Mesenchymal stem cell (in vitro differentiated cells and primary cell): ENCODE data around the gene DNAH11.

Experiments used
- DNase-seq: peaks from one replicate; pipeline ENCODE4 v3.0.0-alpha.2; 2013
- H2AFZ ChIP-seq: one replicate; pipeline ENCODE4 v1.6.1; 2013; ENCODE audit warnings: low read depth, mild to moderate bottlenecking, control low read depth, inconsistent platforms, low read length, moderate library complexity
- H2AK5ac ChIP-seq: 2 replicates; pipeline ENCODE4 v1.6.1; 2013; ENCODE audit warnings: low read length, moderate library complexity, mild to moderate bottlenecking, inconsistent platforms; ENCODE audit not compliant: severe bottlenecking
- H2BK120ac ChIP-seq: one replicate; pipeline ENCODE4 v1.6.1; 2013; ENCODE audit warnings: low read depth, mild to moderate bottlenecking, inconsistent platforms, low read length, moderate library complexity
- H2BK12ac ChIP-seq, 2 experiments: one replicate each; pipeline ENCODE4 v1.6.1; 2013; ENCODE audit warnings: inconsistent platforms in 2 of 2, low read length in 2 of 2, mild to moderate bottlenecking in 2 of 2, moderate library complexity in 2 of 2, control low read depth in 1 of 2
- H2BK15ac ChIP-seq: one replicate; pipeline ENCODE4 v1.6.1; 2013; ENCODE audit warnings: mild to moderate bottlenecking, low read depth, inconsistent platforms; ENCODE audit not compliant: poor library complexity, severe bottlenecking
- H2BK5ac ChIP-seq: 2 replicates; pipeline ENCODE4 v1.6.1; 2013; ENCODE audit warnings: low read depth, mild to moderate bottlenecking, low read length, control low read depth, inconsistent platforms; ENCODE audit not compliant: poor library complexity, severe bottlenecking
- H3K14ac ChIP-seq, 2 experiments: one replicate each; pipeline ENCODE4 v1.6.1; 2013; ENCODE audit warnings: inconsistent platforms in 2 of 2, low read length in 2 of 2, control low read depth in 1 of 2, mild to moderate bottlenecking in 1 of 2, moderate library complexity in 1 of 2
- H3K18ac ChIP-seq, 2 experiments: one replicate each; pipeline ENCODE4 v1.6.1; 2013; ENCODE audit warnings: inconsistent platforms in 2 of 2, low read length in 2 of 2, control low read depth in 1 of 2, low read depth in 1 of 2, mild to moderate bottlenecking in 1 of 2
- H3K23ac ChIP-seq, 2 experiments: one replicate each; pipeline ENCODE4 v1.6.1; 2013; ENCODE audit warnings: inconsistent platforms in 2 of 2, low read length in 2 of 2, mild to moderate bottlenecking in 2 of 2, moderate library complexity in 2 of 2, control low read depth in 1 of 2
- H3K27ac ChIP-seq: 2 replicates; pipeline ENCODE4 v1.5.1; 2013; ENCODE audit warnings: mild to moderate bottlenecking, moderate library complexity, low read length, control low read depth, inconsistent platforms; ENCODE audit not compliant: poor library complexity, severe bottlenecking
- H3K27me3 ChIP-seq, 2 experiments: 2 replicates each; pipeline versions ENCODE4 v1.6.1 to v1.7.0; 2013; ENCODE audit warnings: low read length in 2 of 2, mild to moderate bottlenecking in 2 of 2, moderate library complexity in 2 of 2, control low read depth in 1 of 2, inconsistent platforms in 1 of 2; ENCODE audit not compliant: control insufficient read depth in 1 of 2, insufficient read depth in 1 of 2
- H3K36me3 ChIP-seq, 2 experiments: 2 replicates each; pipeline versions ENCODE4 v1.6.1 to v1.7.0; 2013; ENCODE audit warnings: low read length in 2 of 2, control low read depth in 1 of 2, inconsistent platforms in 1 of 2, low read depth in 1 of 2, mild to moderate bottlenecking in 1 of 2; ENCODE audit not compliant: insufficient read depth in 2 of 2, control insufficient read depth in 1 of 2
- H3K4ac ChIP-seq, 2 experiments: one replicate each; pipeline ENCODE4 v1.6.1; 2013; ENCODE audit warnings: inconsistent platforms in 2 of 2, low read length in 2 of 2, mild to moderate bottlenecking in 2 of 2, moderate library complexity in 2 of 2, control low read depth in 1 of 2, low read depth in 1 of 2
- H3K4me1 ChIP-seq: 2 replicates; pipeline ENCODE4 v1.6.1; 2013; ENCODE audit warnings: low read depth, low read length, control low read depth; ENCODE audit not compliant: control insufficient read depth, insufficient read depth
- H3K4me2 ChIP-seq: 2 replicates; pipeline ENCODE4 v1.6.1; 2013; ENCODE audit warnings: low read length, mild to moderate bottlenecking, inconsistent platforms; ENCODE audit not compliant: poor library complexity, severe bottlenecking
- H3K4me3 ChIP-seq, 2 experiments: 2 replicates each; pipeline versions ENCODE4 v1.5.1 to v1.7.0; 2013; ENCODE audit warnings: low read length in 2 of 2, mild to moderate bottlenecking in 2 of 2, control low read depth in 1 of 2, low read depth in 1 of 2; ENCODE audit not compliant: insufficient read depth in 1 of 2
- H3K79me1 ChIP-seq: replicated peaks from 2 replicates; pipeline ENCODE4 v1.6.1; 2013; ENCODE audit warnings: mild to moderate bottlenecking, control low read depth, low read length, inconsistent platforms; ENCODE audit not compliant: poor library complexity, severe bottlenecking
- H3K9ac ChIP-seq: 2 replicates; pipeline ENCODE4 v1.7.0; 2013; ENCODE audit warnings: mild to moderate bottlenecking, low read length, moderate library complexity
- H3K9me3 ChIP-seq: 2 replicates; pipeline ENCODE4 v1.7.0; 2013; ENCODE audit warnings: mild to moderate bottlenecking, low read length; ENCODE audit not compliant: control insufficient read depth
- H4K8ac ChIP-seq: one replicate; pipeline ENCODE4 v1.6.1; 2013; ENCODE audit warnings: inconsistent platforms, mild to moderate bottlenecking, low read length, moderate library complexity
- H4K91ac ChIP-seq: one replicate; pipeline ENCODE4 v1.6.1; 2013; ENCODE audit warnings: mild to moderate bottlenecking, low read length, inconsistent platforms
- WGBS: methylation state at CpG from one replicate; pipeline ENCODE4 v1.1.7; 2013; ENCODE audit warnings: mixed read lengths; 5-methylcytosine and 5-hydroxymethylcytosine counted together

DNAH11 gene

GRCh38 chr7:21773326-21773725 is 230.5 kb downstream of the DNAH11 start:
- Histone ChIP-seq H2BK5ac (no peak overlapping the region), H3K36me3 (no peaks in the 10 kb centered on the region), H2AK5ac (no peak overlapping the region), H3K14ac (no peak overlapping the region), H3K79me1 (no peaks in the 10 kb centered on the region), H3K9ac (no peak overlapping the region), H3K18ac (no peak overlapping the region), H3K4ac (no peak overlapping the region), H3K23ac (no peak overlapping the region), H4K91ac (no peak overlapping the region), H3K27me3 (peaks cover 0 to 6% of the 10 kb centered on the region in 2 experiments), H2BK15ac (no peak overlapping the region), H3K27ac (no peak overlapping the region), H3K4me3 (no peak overlapping the region), H3K4me1 (no peaks in the 10 kb centered on the region), H2BK12ac (no peak overlapping the region), H2AFZ (no peak overlapping the region), H2BK120ac (no peak overlapping the region), H3K4me2 (no peak overlapping the region), H3K9me3 (no peaks in the 10 kb centered on the region), H4K8ac (no peak overlapping the region)
- no CpG with 5 or more reads among the region's 3 CpGs for WGBS
- DNase-seq, result no peak

- Histone ChIP-seq H2BK120ac (no peak overlapping the region), H2AK5ac (no peak overlapping the region), H3K4me3 (no peak overlapping the region), H2BK5ac (no peak overlapping the region), H3K9ac (no peak overlapping the region), H3K4me1 (no peaks in the 10 kb centered on the region), H3K27ac (no peak overlapping the region), H3K18ac (no peak overlapping the region), H3K27me3 (no peaks in the 10 kb centered on the region), H3K79me1 (no peaks in the 10 kb centered on the region), H3K4ac (no peak overlapping the region), H2BK15ac (no peak overlapping the region), H3K9me3 (no peaks in the 10 kb centered on the region), H2BK12ac (no peak overlapping the region), H3K36me3 (no peaks in the 10 kb centered on the region), H3K14ac (no peak overlapping the region), H3K4me2 (no peak overlapping the region), H4K8ac (no peak overlapping the region), H2AFZ (no peak overlapping the region), H4K91ac (no peak overlapping the region), H3K23ac (no peak overlapping the region)
- WGBS, result 100% methylated on average over 1 of the region's 2 CpGs
- DNase-seq, result no peak
Measured at GRCh38 chr7:21777921-21778320, 235.1 kb downstream of the DNAH11 start.

- H2AK5ac ChIP-seq, result no peak overlapping the region
- no peak overlapping the region for H3K23ac ChIP-seq
- H3K27ac ChIP-seq, result no peak overlapping the region
- no peaks in the 10 kb centered on the region for H3K79me1 ChIP-seq
- H3K4me2 ChIP-seq, result no peak overlapping the region
- no peak for DNase-seq
- no peak overlapping the region for H3K9ac ChIP-seq
- no peak overlapping the region for H2BK5ac ChIP-seq
- no peak overlapping the region for H4K8ac ChIP-seq
- no peak overlapping the region for H2BK12ac ChIP-seq
- H3K14ac ChIP-seq, result no peak overlapping the region
- no peaks in the 10 kb centered on the region for H3K36me3 ChIP-seq
- H3K4ac ChIP-seq, result no peak overlapping the region
- WGBS, result 83% methylated on average over 8 of the region's 9 CpGs
- H3K4me3 ChIP-seq, result no peak overlapping the region
- no peaks in the 10 kb centered on the region for H3K9me3 ChIP-seq
- H2BK120ac ChIP-seq, result no peak overlapping the region
- no peaks in the 10 kb centered on the region for H3K27me3 ChIP-seq
- no peaks in the 10 kb centered on the region for H3K4me1 ChIP-seq
- no peak overlapping the region for H4K91ac ChIP-seq
- no peak overlapping the region for H2BK15ac ChIP-seq
- no peak overlapping the region for H2AFZ ChIP-seq
- H3K18ac ChIP-seq, result no peak overlapping the region
Measured at GRCh38 chr7:21778953-21779352, 236.1 kb downstream of the DNAH11 start.

GRCh38 chr7:21782996-21783395 is 240.2 kb downstream of the DNAH11 start:
- no peaks in the 10 kb centered on the region for H3K27me3 ChIP-seq
- H3K14ac ChIP-seq, result no peak overlapping the region
- H2BK120ac ChIP-seq, result no peak overlapping the region
- H3K4me1 ChIP-seq, result no peaks in the 10 kb centered on the region
- no CpG with 5 or more reads among the region's 2 CpGs for WGBS
- DNase-seq, result no peak
- no peak overlapping the region for H3K27ac ChIP-seq
- no peak overlapping the region for H3K18ac ChIP-seq
- no peaks in the 10 kb centered on the region for H3K36me3 ChIP-seq
- no peak overlapping the region for H2BK12ac ChIP-seq
- no peak overlapping the region for H3K4ac ChIP-seq
- no peaks in the 10 kb centered on the region for H3K79me1 ChIP-seq
- no peak overlapping the region for H4K8ac ChIP-seq
- no peak overlapping the region for H2BK15ac ChIP-seq
- H3K4me2 ChIP-seq, result no peak overlapping the region
- no peak overlapping the region for H3K4me3 ChIP-seq
- H3K9ac ChIP-seq, result no peak overlapping the region
- no peak overlapping the region for H4K91ac ChIP-seq
- H3K23ac ChIP-seq, result no peak overlapping the region
- H3K9me3 ChIP-seq, result no peaks in the 10 kb centered on the region
- H2AFZ ChIP-seq, result no peak overlapping the region
- H2AK5ac ChIP-seq, result no peak overlapping the region
- H2BK5ac ChIP-seq, result no peak overlapping the region
